ENCODE measurements around the gene MBP.

DNA sequence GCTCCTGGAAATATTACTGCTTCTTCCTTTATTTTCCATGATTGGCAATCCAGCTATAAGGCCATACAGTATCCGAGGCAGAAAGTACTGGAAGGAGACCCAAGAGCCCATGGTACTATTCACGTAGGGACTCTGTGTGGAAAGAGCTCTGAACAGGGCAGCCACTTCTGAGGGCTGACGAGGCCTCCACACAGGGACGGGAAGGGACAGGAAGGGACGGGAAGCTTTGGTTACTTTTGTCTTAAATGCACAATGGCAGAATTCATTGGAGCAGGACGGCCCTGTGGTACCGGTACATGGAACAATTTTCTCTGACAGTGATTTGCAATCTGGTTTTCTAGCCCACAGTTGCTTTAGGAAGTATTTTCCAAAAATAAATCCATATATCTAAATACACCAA, 102.4 kb downstream of the MBP start:
- TF ChIP-seq CTBP1 (IDR thresholded peaks at IDR 0.05; ENCODE audit: borderline replicate concordance) (no peak), SP1 (IDR thresholded peaks at IDR 0.05) (no peak), HDGF (IDR thresholded peaks at IDR 0.05; ENCODE audit: borderline replicate concordance) (no peak), FOXK2 (IDR thresholded peaks at IDR 0.05) (no peak), BHLHE40 (IDR thresholded peaks at IDR 0.05; ENCODE audit: borderline replicate concordance) (no peak), TARDBP (IDR thresholded peaks at IDR 0.05) (no peak), FOXM1 (IDR thresholded peaks at IDR 0.05; ENCODE audit: borderline replicate concordance) (no peak)
- TF ChIP-seq, protein P1, sequence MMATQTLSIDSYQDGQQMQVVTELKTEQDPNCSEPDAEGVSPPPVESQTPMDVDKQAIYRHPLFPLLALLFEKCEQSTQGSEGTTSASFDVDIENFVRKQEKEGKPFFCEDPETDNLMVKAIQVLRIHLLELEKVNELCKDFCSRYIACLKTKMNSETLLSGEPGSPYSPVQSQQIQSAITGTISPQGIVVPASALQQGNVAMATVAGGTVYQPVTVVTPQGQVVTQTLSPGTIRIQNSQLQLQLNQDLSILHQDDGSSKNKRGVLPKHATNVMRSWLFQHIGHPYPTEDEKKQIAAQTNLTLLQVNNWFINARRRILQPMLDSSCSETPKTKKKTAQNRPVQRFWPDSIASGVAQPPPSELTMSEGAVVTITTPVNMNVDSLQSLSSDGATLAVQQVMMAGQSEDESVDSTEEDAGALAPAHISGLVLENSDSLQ (IDR thresholded peaks at IDR 0.05), result no peak
